GM18870 (cell line): ENCODE results near the gene FOXN3.

Source experiments
- ATAC-seq: cut with Tn5 transposase; IDR thresholded peaks from one replicate; pipeline ENCODE4 v1.9.1; 2021; ENCODE audit warnings: moderate library complexity; ENCODE audit not compliant: unreplicated experiment

FOXN3 gene

GRCh38 chr14:89409961-89410360, 7.1 kb downstream of the FOXN3 start:
- no peak for ATAC-seq

- ATAC-seq, result no peak
Measured at GRCh38 chr14:89408907-89409700, 7.9 kb downstream of the FOXN3 start.

GRCh38 chr14:89407856-89408255, 9.2 kb downstream of the FOXN3 start:
- no peak for ATAC-seq

GRCh38 chr14:89406941-89407340, 10.1 kb downstream of the FOXN3 start:
- no peak for ATAC-seq

- ATAC-seq, result no peak
Measured at GRCh38 chr14:89406361-89406760, 10.7 kb downstream of the FOXN3 start.

GRCh38 chr14:89405712-89406111, 11.3 kb downstream of the FOXN3 start:
- no peak for ATAC-seq

- ATAC-seq, result no peak
Measured at GRCh38 chr14:89402363-89402762, 14.7 kb downstream of the FOXN3 start.

- ATAC-seq, result no peak
Measured at GRCh38 chr14:89401761-89402160, 15.3 kb downstream of the FOXN3 start.

- ATAC-seq, result no peak
Measured at GRCh38 chr14:89401241-89401640, 15.8 kb downstream of the FOXN3 start.

- ATAC-seq, result no peak
Measured at GRCh38 chr14:89400529-89400928, 16.5 kb downstream of the FOXN3 start.

- ATAC-seq, result no peak
Measured at GRCh38 chr14:89399594-89400068, 17.4 kb downstream of the FOXN3 start.

- ATAC-seq, result no peak
Measured at GRCh38 chr14:89399157-89399556, 17.9 kb downstream of the FOXN3 start.

GRCh38 chr14:89397569-89398230, 19.3 kb downstream of the FOXN3 start:
- ATAC-seq, result no peak

GRCh38 chr14:89394972-89395371, 22.1 kb downstream of the FOXN3 start:
- no peak for ATAC-seq

- ATAC-seq, result no peak
Measured at GRCh38 chr14:89393222-89393745, 23.7 kb downstream of the FOXN3 start.

- ATAC-seq, result no peak
Measured at GRCh38 chr14:89392181-89392580, 24.9 kb downstream of the FOXN3 start.

- ATAC-seq, result no peak
Measured at GRCh38 chr14:89391556-89391955, 25.5 kb downstream of the FOXN3 start.

- ATAC-seq, result no peak
Measured at GRCh38 chr14:89391123-89391522, 25.9 kb downstream of the FOXN3 start.

- no peak for ATAC-seq
Measured at GRCh38 chr14:89388853-89389252, 28.2 kb downstream of the FOXN3 start.

- ATAC-seq, result no peak
Measured at GRCh38 chr14:89387922-89388685, 28.9 kb downstream of the FOXN3 start.

GRCh38 chr14:89386212-89386886, 30.7 kb downstream of the FOXN3 start:
- ATAC-seq, result no peak
